Measurements from ENCODE around the gene CBX8. TPM values are rescaled to one million over a fixed set of nuclear protein-coding genes. Genes with fewer than 3 reads are reported as not detected.

The CBX8 gene
- total and polyA plus RNA-seq, 2 of the 13 experiments (the other 11 are each of a cell fraction or from before 2014, with no cell fraction given) = 0.34 to 12.6 TPM

DNA sequence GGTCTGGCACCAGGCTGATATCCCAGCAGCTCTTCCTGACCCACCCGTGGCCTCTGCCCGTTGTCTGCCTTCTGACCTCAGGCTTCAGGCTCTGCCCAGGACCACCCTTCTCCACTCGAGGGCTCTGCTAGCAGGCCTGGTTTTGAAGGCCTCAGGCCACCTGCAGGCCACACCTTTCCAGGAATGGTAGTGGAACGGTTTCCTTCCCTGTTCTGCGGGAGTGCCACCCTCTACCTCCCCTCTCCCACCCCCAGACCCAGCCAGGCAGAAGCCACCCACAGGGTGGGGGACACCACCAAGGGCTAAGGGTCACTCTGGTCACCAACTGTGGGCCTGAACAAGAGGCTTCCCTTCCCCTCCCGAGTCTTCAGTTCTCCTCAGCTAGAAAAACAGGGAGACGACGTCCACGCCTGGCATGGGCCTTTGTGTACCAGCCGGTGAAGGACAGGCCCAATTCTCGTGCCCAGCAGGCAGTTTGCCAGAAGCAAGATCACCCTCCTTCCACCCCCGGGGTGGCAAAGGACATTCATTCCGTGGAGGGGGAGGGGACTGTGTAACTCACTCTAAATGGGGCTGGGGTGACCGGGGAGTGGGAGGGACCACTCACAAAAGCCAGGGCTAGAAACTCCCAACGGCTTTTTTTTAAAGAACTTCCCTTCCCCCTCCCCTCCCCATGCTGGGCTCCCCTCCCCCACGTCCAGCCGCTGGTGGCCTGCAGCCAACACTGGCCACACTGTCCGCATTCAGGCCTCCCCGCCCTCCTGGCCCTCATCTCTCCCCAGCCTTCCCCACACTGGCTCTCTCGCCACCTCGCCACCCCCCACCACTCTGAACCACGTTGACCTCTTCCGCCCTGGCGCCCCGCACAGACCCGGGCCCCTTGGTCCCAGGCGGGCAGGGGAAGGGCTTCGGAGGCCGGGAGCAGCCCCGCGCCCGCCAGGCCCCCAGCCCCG lies 34.7 kb upstream of the CBX8 start (continued):
- peak; percentile 84 for TF ChIP-seq FOXC1 (CRISPR knock-in tag; IDR thresholded peaks at IDR 0.05; ENCODE audit: borderline replicate concordance)
- TF ChIP-seq NFYC (CRISPR knock-in tag; IDR thresholded peaks at IDR 0.05) = no peak; the same call in 1 of the 2 replicates
- 0 out of 2 replicates have a peak, but pooled peaks have one; percentile 15 for TF ChIP-seq MED1 (CRISPR knock-in tag; IDR thresholded peaks at IDR 0.05)
- no peak for TF ChIP-seq ZNF800 (CRISPR knock-in tag; IDR thresholded peaks at IDR 0.05)
- TF ChIP-seq NFYB (CRISPR knock-in tag; IDR thresholded peaks at IDR 0.05) = no peak
- peak; percentile 22; the same call in 1 of the 2 replicates for TF ChIP-seq ZNF616 (CRISPR knock-in tag; IDR thresholded peaks at IDR 0.05; ENCODE audit: low read depth)
- TF ChIP-seq ZNF383 (CRISPR knock-in tag; IDR thresholded peaks at IDR 0.05; ENCODE audit: borderline replicate concordance) = no peak
- peak; percentile 72; the same call in 1 of the 2 replicates for TF ChIP-seq NR1H2 (CRISPR knock-in tag; IDR thresholded peaks at IDR 0.05; ENCODE audit: borderline replicate concordance, low read depth)
- TF ChIP-seq, protein P1, sequence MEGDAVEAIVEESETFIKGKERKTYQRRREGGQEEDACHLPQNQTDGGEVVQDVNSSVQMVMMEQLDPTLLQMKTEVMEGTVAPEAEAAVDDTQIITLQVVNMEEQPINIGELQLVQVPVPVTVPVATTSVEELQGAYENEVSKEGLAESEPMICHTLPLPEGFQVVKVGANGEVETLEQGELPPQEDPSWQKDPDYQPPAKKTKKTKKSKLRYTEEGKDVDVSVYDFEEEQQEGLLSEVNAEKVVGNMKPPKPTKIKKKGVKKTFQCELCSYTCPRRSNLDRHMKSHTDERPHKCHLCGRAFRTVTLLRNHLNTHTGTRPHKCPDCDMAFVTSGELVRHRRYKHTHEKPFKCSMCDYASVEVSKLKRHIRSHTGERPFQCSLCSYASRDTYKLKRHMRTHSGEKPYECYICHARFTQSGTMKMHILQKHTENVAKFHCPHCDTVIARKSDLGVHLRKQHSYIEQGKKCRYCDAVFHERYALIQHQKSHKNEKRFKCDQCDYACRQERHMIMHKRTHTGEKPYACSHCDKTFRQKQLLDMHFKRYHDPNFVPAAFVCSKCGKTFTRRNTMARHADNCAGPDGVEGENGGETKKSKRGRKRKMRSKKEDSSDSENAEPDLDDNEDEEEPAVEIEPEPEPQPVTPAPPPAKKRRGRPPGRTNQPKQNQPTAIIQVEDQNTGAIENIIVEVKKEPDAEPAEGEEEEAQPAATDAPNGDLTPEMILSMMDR (CRISPR knock-in tag; IDR thresholded peaks at IDR 0.05) = peak; percentile 28; the same call in 1 of the 2 replicates
- no peak for TF ChIP-seq YEATS2 (CRISPR knock-in tag; IDR thresholded peaks at IDR 0.05; ENCODE audit: borderline replicate concordance)
- TF ChIP-seq, protein P2, sequence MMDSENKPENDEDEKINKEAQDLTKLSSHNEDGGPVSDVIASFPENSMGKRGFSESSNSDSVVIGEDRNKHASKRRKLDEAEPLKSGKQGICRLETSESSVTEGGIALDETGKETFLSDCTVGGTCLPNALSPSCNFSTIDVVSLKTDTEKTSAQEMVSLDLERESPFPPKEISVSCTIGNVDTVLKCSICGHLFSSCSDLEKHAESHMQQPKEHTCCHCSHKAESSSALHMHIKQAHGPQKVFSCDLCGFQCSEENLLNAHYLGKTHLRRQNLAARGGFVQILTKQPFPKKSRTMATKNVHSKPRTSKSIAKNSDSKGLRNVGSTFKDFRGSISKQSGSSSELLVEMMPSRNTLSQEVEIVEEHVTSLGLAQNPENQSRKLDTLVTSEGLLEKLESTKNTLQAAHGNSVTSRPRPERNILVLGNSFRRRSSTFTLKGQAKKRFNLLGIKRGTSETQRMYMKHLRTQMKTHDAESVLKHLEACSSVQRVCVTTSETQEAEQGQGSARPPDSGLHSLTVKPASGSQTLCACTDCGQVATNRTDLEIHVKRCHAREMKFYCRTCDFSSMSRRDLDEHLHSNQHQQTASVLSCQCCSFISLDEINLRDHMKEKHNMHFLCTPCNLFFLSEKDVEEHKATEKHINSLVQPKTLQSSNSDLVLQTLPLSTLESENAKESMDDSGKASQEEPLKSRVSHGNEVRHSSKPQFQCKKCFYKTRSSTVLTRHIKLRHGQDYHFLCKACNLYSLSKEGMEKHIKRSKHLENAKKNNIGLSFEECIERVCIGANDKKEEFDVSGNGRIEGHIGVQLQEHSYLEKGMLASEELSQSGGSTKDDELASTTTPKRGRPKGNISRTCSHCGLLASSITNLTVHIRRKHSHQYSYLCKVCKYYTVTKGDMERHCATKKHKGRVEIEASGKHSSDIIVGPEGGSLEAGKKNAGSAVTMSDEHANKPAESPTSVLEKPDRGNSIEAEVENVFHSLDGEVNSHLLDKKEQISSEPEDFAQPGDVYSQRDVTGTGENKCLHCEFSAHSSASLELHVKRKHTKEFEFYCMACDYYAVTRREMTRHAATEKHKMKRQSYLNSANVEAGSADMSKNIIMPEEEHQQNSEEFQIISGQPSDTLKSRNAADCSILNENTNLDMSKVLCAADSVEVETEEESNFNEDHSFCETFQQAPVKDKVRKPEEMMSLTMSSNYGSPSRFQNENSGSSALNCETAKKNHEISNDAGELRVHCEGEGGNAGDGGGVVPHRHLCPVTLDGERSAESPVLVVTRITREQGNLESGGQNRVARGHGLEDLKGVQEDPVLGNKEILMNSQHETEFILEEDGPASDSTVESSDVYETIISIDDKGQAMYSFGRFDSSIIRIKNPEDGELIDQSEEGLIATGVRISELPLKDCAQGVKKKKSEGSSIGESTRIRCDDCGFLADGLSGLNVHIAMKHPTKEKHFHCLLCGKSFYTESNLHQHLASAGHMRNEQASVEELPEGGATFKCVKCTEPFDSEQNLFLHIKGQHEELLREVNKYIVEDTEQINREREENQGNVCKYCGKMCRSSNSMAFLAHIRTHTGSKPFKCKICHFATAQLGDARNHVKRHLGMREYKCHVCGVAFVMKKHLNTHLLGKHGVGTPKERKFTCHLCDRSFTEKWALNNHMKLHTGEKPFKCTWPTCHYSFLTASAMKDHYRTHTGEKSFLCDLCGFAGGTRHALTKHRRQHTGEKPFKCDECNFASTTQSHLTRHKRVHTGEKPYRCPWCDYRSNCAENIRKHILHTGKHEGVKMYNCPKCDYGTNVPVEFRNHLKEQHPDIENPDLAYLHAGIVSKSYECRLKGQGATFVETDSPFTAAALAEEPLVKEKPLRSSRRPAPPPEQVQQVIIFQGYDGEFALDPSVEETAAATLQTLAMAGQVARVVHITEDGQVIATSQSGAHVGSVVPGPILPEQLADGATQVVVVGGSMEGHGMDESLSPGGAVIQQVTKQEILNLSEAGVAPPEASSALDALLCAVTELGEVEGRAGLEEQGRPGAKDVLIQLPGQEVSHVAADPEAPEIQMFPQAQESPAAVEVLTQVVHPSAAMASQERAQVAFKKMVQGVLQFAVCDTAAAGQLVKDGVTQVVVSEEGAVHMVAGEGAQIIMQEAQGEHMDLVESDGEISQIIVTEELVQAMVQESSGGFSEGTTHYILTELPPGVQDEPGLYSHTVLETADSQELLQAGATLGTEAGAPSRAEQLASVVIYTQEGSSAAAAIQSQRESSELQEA (CRISPR knock-in tag; IDR thresholded peaks at IDR 0.05; ENCODE audit: not compliant biosample characterization) = no peak
- 0 out of 2 replicates have a peak, but pooled peaks have one; percentile 43 for TF ChIP-seq ZNF83 (CRISPR knock-in tag; IDR thresholded peaks at IDR 0.05; ENCODE audit: borderline replicate concordance)
- TF ChIP-seq SMYD3 (CRISPR knock-in tag; IDR thresholded peaks at IDR 0.05) = no peak; the same call in 1 of the 2 replicates
- TF ChIP-seq KLF9 (CRISPR knock-in tag; IDR thresholded peaks at IDR 0.05; ENCODE audit: low read depth) = 0 out of 2 replicates have a peak, but pooled peaks have one; percentile 33
- TF ChIP-seq ZBTB38 (CRISPR knock-in tag; IDR thresholded peaks at IDR 0.05) = no peak; the same call in none of the 2 replicates

Measured in HepG2 (cell line).